ENCODE measurements around the gene ADGRG3.

DNA sequence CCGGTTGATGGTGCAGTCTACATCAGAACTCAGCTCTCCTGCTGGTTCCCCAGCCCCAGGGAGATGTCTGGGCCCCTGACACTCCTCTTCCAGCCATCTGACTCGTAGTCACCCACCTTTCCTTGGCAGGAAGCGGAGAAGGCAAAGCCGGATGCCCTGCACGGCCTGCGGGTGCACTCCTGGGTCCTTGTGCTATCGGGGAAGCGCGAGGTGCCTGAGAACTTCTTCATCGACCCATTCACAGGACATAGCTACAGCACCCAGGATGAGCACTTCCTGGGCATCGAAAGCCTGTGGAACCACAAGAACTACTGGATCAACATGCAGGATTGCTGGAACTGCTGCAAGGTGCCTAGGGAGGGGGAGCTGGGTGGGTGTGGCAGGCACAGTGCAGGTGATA, 39.2 kb downstream of the ADGRG3 start:
- TF ChIP-seq CTCF (IDR thresholded peaks at IDR 0.05) (no peak), EZH2 (IDR thresholded peaks at IDR 0.05) (no peak), EZH2phosphoT487 (IDR thresholded peaks at IDR 0.05) (no peak)
